DOHH2 (cell line): ENCODE results near the gene DPP6.

Experiments
- EZH2phosphoT487 ChIP-seq: fragments of 200-600 bp; sonication (generic); IDR thresholded peaks from 2 replicates; pipeline ENCODE4 v1.6.1; 2017; ENCODE audit warnings: borderline replicate concordance, mild to moderate bottlenecking, antibody characterized with exemption, low read length, moderate library complexity, mixed read lengths
- TF ChIP-seq, protein P1 (sequence below): fragments of 200-600 bp; sonication (generic); IDR thresholded peaks from one replicate; pipeline ENCODE4 v1.5.1; 2014; ENCODE audit warnings: antibody characterized with exemption, mild to moderate bottlenecking, low read depth, low read length; ENCODE audit not compliant: poor library complexity, severe bottlenecking

DNA sequence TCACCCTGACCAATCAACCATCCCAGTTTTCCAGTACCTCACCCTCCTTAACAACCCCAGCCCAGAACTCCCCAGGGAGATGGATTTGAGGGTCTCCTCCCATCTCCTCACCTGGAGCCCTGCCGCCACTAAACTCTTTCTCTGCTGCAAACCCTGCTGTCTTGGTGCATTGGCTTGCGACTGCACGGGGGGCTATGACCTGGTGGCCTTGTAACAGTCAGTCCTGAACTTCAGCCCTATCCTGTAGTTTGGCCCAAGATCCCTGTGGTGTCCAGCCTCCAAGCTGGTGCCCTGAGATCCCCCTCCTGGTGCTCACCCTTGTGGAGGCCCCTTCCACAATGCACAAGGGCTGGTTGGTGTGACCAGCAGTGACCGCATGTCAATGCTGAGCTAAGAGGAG is 858.8 kb downstream of the DPP6 start:
- TF ChIP-seq, protein P1, sequence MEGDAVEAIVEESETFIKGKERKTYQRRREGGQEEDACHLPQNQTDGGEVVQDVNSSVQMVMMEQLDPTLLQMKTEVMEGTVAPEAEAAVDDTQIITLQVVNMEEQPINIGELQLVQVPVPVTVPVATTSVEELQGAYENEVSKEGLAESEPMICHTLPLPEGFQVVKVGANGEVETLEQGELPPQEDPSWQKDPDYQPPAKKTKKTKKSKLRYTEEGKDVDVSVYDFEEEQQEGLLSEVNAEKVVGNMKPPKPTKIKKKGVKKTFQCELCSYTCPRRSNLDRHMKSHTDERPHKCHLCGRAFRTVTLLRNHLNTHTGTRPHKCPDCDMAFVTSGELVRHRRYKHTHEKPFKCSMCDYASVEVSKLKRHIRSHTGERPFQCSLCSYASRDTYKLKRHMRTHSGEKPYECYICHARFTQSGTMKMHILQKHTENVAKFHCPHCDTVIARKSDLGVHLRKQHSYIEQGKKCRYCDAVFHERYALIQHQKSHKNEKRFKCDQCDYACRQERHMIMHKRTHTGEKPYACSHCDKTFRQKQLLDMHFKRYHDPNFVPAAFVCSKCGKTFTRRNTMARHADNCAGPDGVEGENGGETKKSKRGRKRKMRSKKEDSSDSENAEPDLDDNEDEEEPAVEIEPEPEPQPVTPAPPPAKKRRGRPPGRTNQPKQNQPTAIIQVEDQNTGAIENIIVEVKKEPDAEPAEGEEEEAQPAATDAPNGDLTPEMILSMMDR = no peak
- no peak for TF ChIP-seq EZH2phosphoT487
